Uterus (tissue), 4 donors: ENCODE data around the gene RASGRF1. TPM values are rescaled to one million over a fixed set of nuclear protein-coding genes. Genes with fewer than 3 reads are reported as not detected.

Experiments used
- DNase-seq, 2 donors: peaks; one replicate each; pipeline ENCODE4 v3.0.0-alpha.2; 2019 to 2020
- H3K27ac ChIP-seq, 2 donors: fragments of 200-600 bp; sonication (generic); 1 replicate in 1 of 2; 2 replicates in 1 of 2; pipeline ENCODE4 v1.5.1; 2016 to 2018
- H3K27me3 ChIP-seq, 2 donors: fragments of 200-600 bp; sonication (generic); one replicate each; pipeline ENCODE4 v1.5.1; 2018 to 2019; ENCODE audit warnings: control low read depth in 1 of 2
- H3K36me3 ChIP-seq, 2 donors: fragments of 200-600 bp; sonication (generic); one replicate each; pipeline ENCODE4 v1.5.1; 2019; ENCODE audit warnings: control low read depth in 1 of 2
- H3K4me1 ChIP-seq, 2 donors: fragments of 200-600 bp; sonication (generic); one replicate each; pipeline ENCODE4 v1.5.1; 2018 to 2019; ENCODE audit warnings: control low read depth in 1 of 2
- H3K4me3 ChIP-seq, 2 donors: fragments of 200-600 bp; sonication (generic); 1 replicate in 1 of 2; 2 replicates in 1 of 2; pipeline ENCODE4 v1.5.1; 2018 to 2019; ENCODE audit warnings: mild to moderate bottlenecking in 1 of 2
- H3K9me3 ChIP-seq, 2 donors: fragments of 200-600 bp; sonication (generic); one replicate each; pipeline ENCODE4 v1.5.1; 2019; ENCODE audit warnings: control low read depth in 1 of 2
- CTCF ChIP-seq, 4 experiments: fragments of 200-600 bp in 2 of 4; fragments of 450-650 bp in 2 of 4; sonication (generic) in 2 of 4; IDR thresholded peaks; one replicate each; pipeline ENCODE4 v1.5.1; 2016 to 2019; ENCODE audit warnings: antibody characterized with exemption in 4 of 4, mild to moderate bottlenecking in 2 of 4, moderate library complexity in 1 of 4
- POLR2A ChIP-seq, 2 donors: fragments of 450-650 bp; IDR thresholded peaks; one replicate each; pipeline ENCODE4 v1.6.1; 2016; ENCODE audit warnings: antibody characterized with exemption in 2 of 2, mild to moderate bottlenecking in 1 of 2, moderate library complexity in 1 of 2
- intact Hi-C: fragments of 100-400 bp; cut with DNase I; formaldehyde crosslinking; loops from one replicate; pipeline ENCODE4 v1.15.1; 2023; ENCODE audit warnings: low total_unique reads
- total RNA-seq, 4 donors: library from RNA; depleted of rRNA in 3 of 4; stranded (reverse); fragments of >200 nt in 3 of 4; gene quantifications; one replicate each; pipeline versions ENCODE4 v1.1.0 to v1.2.4, GENCODE V29; 2014 to 2023
- donor health status: DM: yes; HTN: yes; CAD: no.

The RASGRF1 gene
- total RNA-seq, 4 donors from 2014 or later = 0.21 to 3.4 (median 1.8) TPM; not detected in 1

DNA sequence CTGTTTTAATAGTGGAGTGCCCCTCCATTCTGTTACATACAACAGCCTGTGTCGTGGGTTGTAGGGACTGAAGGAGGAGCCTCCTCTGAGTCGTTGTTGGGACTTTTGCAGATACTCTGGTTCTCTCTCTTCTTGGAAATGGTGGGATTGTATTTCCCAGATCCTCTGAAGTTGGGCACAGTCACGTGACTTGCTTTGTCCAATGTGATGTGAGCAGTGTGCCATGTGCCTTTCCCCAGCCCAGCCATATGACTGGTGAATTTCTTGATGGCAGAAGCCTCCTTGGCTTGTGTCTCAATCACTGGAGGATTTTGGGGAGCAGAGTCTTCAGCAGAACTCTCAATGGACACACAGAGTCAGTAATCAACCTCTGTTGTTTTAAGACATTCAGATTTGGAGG lies 36.2 kb downstream of the RASGRF1 start:
- H3K36me3 ChIP-seq = no peaks in the 10 kb centered on the region
- H3K27me3 ChIP-seq = no peaks in the 10 kb centered on the region
- H3K27ac ChIP-seq = no peak overlapping the region
- TF ChIP-seq POLR2A (IDR thresholded peaks at IDR 0.05) = no peak
- no peak for TF ChIP-seq CTCF (IDR thresholded peaks at IDR 0.05)
- no peaks in the 10 kb centered on the region for H3K4me1 ChIP-seq
- intact Hi-C loops = no loop called here
- no peak overlapping the region for H3K4me3 ChIP-seq
- H3K9me3 ChIP-seq = no peaks in the 10 kb centered on the region
- no peak for DNase-seq

- Histone ChIP-seq H3K9me3 (no peaks in the 10 kb centered on the region), H3K36me3 (no peaks in the 10 kb centered on the region), H3K27me3 (no peaks in the 10 kb centered on the region), H3K4me3 (no peak overlapping the region), H3K4me1 (no peaks in the 10 kb centered on the region), H3K27ac (no peak overlapping the region)
- intact Hi-C loops = no loop called here
- TF ChIP-seq POLR2A (IDR thresholded peaks at IDR 0.05) (no peak), CTCF (IDR thresholded peaks at IDR 0.05) (no peak)
- DNase-seq = no peak
These were observed 36.7 kb downstream of the RASGRF1 start for GRCh38 chr15:79053894-79054293.

- DNase-seq = no peak
- intact Hi-C loops = no loop called here
- Histone ChIP-seq H3K36me3 (no peaks in the 10 kb centered on the region), H3K4me1 (no peaks in the 10 kb centered on the region), H3K4me3 (no peak overlapping the region), H3K27me3 (no peaks in the 10 kb centered on the region), H3K9me3 (no peaks in the 10 kb centered on the region), H3K27ac (no peak overlapping the region)
- TF ChIP-seq CTCF (IDR thresholded peaks at IDR 0.05) (no peak), POLR2A (IDR thresholded peaks at IDR 0.05) (no peak)
These were observed 38.4 kb downstream of the RASGRF1 start for GRCh38 chr15:79051941-79052731.

- Histone ChIP-seq H3K9me3 (no peaks in the 10 kb centered on the region), H3K27me3 (no peaks in the 10 kb centered on the region), H3K27ac (no peak overlapping the region), H3K4me3 (no peak overlapping the region), H3K36me3 (no peaks in the 10 kb centered on the region), H3K4me1 (no peaks in the 10 kb centered on the region)
- DNase-seq = no peak
- intact Hi-C loops = no loop called here
- no peak for TF ChIP-seq POLR2A (IDR thresholded peaks at IDR 0.05)
These were observed 39.6 kb downstream of the RASGRF1 start for GRCh38 chr15:79051029-79051428.

GRCh38 chr15:79050341-79050740 lies 40.2 kb downstream of the RASGRF1 start:
- H3K4me1 ChIP-seq = no peaks in the 10 kb centered on the region
- no peaks in the 10 kb centered on the region for H3K36me3 ChIP-seq
- H3K4me3 ChIP-seq = no peak overlapping the region
- intact Hi-C loops = no loop called here
- TF ChIP-seq CTCF (IDR thresholded peaks at IDR 0.05) = no peak
- no peak for TF ChIP-seq POLR2A (IDR thresholded peaks at IDR 0.05)
- DNase-seq = no peak
- no peaks in the 10 kb centered on the region for H3K27me3 ChIP-seq
- H3K9me3 ChIP-seq = no peaks in the 10 kb centered on the region
- no peak overlapping the region for H3K27ac ChIP-seq
